Neural cell (in vitro differentiated cells): ENCODE data around the gene UMAD1.

Experiments
- EP300 ChIP-seq: fragments of 450-650 bp; conservative IDR thresholded peaks from 2 replicates; pipeline ENCODE4 v1.6.1; 2014; ENCODE audit warnings: antibody characterized with exemption, mild to moderate bottlenecking, moderate library complexity; ENCODE audit not compliant: poor library complexity, severe bottlenecking
- POLR2AphosphoS5 ChIP-seq: IDR thresholded peaks from 2 replicates; pipeline ENCODE4 v1.6.1; 2012
- TF ChIP-seq, protein P1 (sequence below): IDR thresholded peaks from 2 replicates; pipeline ENCODE4 v1.6.1; 2012; ENCODE audit warnings: borderline replicate concordance
- TF ChIP-seq, protein P2 (sequence below): fragments of 450-650 bp; IDR thresholded peaks from 2 replicates; pipeline ENCODE4 v1.5.1; 2014; ENCODE audit warnings: antibody characterized with exemption, mild to moderate bottlenecking, moderate library complexity; ENCODE audit not compliant: poor library complexity, severe bottlenecking

DNA sequence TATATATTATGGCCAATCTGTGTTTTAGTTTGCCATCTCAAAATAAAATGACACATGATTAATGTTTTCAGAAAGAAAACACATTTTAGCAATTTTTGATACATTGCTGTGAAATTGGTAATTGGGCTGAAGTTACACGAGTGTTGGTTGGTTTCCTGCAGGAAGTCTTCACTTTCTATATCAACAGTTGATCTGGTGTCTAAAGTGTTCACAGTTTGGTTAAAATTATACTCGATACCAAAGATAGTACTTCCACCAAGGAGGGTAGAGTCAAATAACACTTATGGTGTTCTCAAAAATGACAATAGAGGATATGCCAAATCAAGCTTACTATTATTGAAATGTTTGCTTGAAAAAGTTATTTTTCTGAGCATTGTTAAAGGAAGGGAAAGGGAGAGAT is 207.7 kb downstream of the UMAD1 start:
- TF ChIP-seq, protein P1, sequence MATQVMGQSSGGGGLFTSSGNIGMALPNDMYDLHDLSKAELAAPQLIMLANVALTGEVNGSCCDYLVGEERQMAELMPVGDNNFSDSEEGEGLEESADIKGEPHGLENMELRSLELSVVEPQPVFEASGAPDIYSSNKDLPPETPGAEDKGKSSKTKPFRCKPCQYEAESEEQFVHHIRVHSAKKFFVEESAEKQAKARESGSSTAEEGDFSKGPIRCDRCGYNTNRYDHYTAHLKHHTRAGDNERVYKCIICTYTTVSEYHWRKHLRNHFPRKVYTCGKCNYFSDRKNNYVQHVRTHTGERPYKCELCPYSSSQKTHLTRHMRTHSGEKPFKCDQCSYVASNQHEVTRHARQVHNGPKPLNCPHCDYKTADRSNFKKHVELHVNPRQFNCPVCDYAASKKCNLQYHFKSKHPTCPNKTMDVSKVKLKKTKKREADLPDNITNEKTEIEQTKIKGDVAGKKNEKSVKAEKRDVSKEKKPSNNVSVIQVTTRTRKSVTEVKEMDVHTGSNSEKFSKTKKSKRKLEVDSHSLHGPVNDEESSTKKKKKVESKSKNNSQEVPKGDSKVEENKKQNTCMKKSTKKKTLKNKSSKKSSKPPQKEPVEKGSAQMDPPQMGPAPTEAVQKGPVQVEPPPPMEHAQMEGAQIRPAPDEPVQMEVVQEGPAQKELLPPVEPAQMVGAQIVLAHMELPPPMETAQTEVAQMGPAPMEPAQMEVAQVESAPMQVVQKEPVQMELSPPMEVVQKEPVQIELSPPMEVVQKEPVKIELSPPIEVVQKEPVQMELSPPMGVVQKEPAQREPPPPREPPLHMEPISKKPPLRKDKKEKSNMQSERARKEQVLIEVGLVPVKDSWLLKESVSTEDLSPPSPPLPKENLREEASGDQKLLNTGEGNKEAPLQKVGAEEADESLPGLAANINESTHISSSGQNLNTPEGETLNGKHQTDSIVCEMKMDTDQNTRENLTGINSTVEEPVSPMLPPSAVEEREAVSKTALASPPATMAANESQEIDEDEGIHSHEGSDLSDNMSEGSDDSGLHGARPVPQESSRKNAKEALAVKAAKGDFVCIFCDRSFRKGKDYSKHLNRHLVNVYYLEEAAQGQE: no peak
- no peak for TF ChIP-seq EP300
- TF ChIP-seq POLR2AphosphoS5: no peak
- TF ChIP-seq, protein P2, sequence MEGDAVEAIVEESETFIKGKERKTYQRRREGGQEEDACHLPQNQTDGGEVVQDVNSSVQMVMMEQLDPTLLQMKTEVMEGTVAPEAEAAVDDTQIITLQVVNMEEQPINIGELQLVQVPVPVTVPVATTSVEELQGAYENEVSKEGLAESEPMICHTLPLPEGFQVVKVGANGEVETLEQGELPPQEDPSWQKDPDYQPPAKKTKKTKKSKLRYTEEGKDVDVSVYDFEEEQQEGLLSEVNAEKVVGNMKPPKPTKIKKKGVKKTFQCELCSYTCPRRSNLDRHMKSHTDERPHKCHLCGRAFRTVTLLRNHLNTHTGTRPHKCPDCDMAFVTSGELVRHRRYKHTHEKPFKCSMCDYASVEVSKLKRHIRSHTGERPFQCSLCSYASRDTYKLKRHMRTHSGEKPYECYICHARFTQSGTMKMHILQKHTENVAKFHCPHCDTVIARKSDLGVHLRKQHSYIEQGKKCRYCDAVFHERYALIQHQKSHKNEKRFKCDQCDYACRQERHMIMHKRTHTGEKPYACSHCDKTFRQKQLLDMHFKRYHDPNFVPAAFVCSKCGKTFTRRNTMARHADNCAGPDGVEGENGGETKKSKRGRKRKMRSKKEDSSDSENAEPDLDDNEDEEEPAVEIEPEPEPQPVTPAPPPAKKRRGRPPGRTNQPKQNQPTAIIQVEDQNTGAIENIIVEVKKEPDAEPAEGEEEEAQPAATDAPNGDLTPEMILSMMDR: no peak
